Tibial nerve (tissue), 4 donors: ENCODE measurements around the gene IDS.
"Not testable (repeated sequence)": the region's sequence is repeated elsewhere in the genome, so short reads cannot be mapped to it uniquely, and the experiment has no call there.

Experiments used
- EP300 ChIP-seq, 2 donors: sonication (generic); formaldehyde crosslinking; IDR thresholded peaks; one replicate each; pipeline ENCODE4 v1.6.1; 2017; ENCODE audit warnings: antibody characterized with exemption in 2 of 2, mild to moderate bottlenecking in 1 of 2
- POLR2A ChIP-seq, 2 donors: fragments of 450-650 bp; IDR thresholded peaks; one replicate each; pipeline ENCODE4 v1.6.1; 2017; ENCODE audit warnings: antibody characterized with exemption in 2 of 2, mild to moderate bottlenecking in 2 of 2, moderate library complexity in 2 of 2
- TF ChIP-seq, protein P1 (sequence below), 5 experiments: fragments of 200-600 bp in 3 of 5; fragments of 450-650 bp in 2 of 5; sonication (generic) in 3 of 5; IDR thresholded peaks; one replicate each; pipeline ENCODE4 v1.5.1; 2016 to 2019; ENCODE audit warnings: antibody characterized with exemption in 5 of 5, mild to moderate bottlenecking in 3 of 5, moderate library complexity in 2 of 5

DNA sequence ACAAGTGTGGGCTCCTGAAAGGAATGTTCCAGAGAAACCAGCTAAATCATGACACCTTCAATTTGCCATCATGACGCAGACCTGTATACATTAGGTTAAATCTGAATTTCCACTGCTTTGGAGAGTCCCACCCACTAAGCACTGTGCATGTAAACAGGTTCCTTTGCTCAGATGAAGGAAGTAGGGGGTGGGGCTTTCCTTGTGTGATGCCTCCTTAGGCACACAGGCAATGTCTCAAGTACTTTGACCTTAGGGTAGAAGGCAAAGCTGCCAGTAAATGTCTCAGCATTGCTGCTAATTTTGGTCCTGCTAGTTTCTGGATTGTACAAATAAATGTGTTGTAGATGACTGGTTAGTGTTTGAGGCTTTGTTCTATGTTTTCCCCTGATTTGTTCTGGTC, 41.9 kb upstream of the IDS start:
- TF ChIP-seq POLR2A, EP300 (IDR thresholded peaks at IDR 0.05): not testable (repeated sequence)
- TF ChIP-seq, protein P1, sequence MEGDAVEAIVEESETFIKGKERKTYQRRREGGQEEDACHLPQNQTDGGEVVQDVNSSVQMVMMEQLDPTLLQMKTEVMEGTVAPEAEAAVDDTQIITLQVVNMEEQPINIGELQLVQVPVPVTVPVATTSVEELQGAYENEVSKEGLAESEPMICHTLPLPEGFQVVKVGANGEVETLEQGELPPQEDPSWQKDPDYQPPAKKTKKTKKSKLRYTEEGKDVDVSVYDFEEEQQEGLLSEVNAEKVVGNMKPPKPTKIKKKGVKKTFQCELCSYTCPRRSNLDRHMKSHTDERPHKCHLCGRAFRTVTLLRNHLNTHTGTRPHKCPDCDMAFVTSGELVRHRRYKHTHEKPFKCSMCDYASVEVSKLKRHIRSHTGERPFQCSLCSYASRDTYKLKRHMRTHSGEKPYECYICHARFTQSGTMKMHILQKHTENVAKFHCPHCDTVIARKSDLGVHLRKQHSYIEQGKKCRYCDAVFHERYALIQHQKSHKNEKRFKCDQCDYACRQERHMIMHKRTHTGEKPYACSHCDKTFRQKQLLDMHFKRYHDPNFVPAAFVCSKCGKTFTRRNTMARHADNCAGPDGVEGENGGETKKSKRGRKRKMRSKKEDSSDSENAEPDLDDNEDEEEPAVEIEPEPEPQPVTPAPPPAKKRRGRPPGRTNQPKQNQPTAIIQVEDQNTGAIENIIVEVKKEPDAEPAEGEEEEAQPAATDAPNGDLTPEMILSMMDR (IDR thresholded peaks at IDR 0.05), result not testable (repeated sequence)
